HG03066 (cell line): ENCODE results near the gene UGT1A10.

ENCODE experiments used
- ATAC-seq: cut with Tn5 transposase; IDR thresholded peaks from one replicate; pipeline ENCODE4 v1.9.1; 2021; ENCODE audit warnings: low read depth; ENCODE audit not compliant: unreplicated experiment

The UGT1A10 gene

GRCh38 chr2:233768076-233768475 is 131.8 kb downstream of the UGT1A10 start:
- no peak for ATAC-seq

DNA sequence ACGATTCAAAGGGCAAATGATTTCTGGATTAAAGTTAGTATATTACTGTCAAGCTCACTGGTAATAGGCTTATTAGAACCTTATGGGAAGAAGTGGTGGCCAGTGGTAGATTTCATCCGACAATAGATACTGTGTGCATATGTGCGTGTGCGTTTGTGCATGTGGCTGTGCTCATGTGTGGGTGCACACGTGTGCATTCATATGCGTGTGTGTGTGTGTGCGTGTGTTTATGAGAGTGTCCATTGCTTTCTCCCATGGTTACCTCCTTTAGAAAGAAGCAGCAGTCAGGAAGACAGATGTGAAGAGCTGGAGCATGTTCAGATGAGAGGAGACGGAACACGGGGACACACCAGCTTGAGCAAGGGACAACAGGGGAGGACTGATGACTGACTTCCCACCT is 133.0 kb downstream of the UGT1A10 start:
- ATAC-seq: no peak

DNA sequence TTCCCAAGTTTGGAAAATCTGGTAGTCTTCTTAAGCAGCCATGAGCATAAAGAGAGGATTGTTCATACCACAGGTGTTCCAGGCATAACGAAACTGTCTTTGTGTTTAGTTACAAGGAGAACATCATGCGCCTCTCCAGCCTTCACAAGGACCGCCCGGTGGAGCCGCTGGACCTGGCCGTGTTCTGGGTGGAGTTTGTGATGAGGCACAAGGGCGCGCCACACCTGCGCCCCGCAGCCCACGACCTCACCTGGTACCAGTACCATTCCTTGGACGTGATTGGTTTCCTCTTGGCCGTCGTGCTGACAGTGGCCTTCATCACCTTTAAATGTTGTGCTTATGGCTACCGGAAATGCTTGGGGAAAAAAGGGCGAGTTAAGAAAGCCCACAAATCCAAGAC is 135.9 kb downstream of the UGT1A10 start:
- no peak for ATAC-seq

- no peak for ATAC-seq
These were observed 136.3 kb downstream of the UGT1A10 start for GRCh38 chr2:233772583-233772982.

- no peak for ATAC-seq
These were observed 137.6 kb downstream of the UGT1A10 start for GRCh38 chr2:233773854-233774253.

- ATAC-seq: no peak
These were observed 139.2 kb downstream of the UGT1A10 start for GRCh38 chr2:233775414-233775813.

GRCh38 chr2:233778030-233778429 is 141.8 kb downstream of the UGT1A10 start, which contains the start of gene MROH2A:
TSS of gene MROH2A (plus strand) at chr2:233778330. CDS start at chr2:233779359, 1,029 bp downstream.
- ATAC-seq: no peak

- ATAC-seq: no peak
These were observed 143.5 kb downstream of the UGT1A10 start for GRCh38 chr2:233779722-233780121.

DNA sequence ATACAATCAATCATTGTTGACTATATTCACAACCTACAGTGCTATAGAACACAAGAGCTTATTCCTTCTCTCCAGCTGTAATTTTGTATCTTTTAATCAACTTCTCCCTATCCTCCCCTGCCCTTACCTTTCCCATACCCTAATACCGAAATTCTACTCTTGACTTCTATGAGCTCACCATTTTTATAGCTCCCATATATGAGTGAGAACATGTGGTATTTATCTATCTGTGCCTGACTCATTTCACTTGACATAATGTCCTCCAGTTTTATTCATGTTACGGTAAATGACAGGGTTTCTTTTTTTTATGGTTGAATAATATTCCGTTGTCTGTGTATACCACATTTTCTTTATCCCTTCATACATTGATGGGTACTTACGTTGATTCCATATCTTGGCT is 144.5 kb downstream of the UGT1A10 start:
- ATAC-seq: no peak

DNA sequence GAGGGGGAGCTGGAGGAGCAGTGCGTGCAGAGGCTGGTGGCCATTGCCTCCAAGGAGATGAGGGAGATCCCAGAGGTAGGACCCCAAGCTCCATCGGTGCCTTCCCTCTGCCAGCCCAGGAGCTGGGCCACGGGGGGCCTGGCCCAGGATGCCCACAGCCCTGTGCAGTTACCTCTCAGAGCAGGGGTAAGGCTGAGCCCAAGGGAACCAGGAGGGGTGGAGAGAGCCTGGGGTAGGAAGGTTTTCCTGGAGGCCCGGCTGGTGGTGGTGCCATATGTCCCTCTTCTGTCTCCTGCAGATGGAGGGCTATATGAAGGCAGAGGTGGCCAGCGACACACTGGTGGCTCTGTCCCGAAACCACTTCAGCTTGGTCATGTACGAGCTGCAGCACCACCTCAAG is 153.3 kb downstream of the UGT1A10 start:
- ATAC-seq: no peak

DNA sequence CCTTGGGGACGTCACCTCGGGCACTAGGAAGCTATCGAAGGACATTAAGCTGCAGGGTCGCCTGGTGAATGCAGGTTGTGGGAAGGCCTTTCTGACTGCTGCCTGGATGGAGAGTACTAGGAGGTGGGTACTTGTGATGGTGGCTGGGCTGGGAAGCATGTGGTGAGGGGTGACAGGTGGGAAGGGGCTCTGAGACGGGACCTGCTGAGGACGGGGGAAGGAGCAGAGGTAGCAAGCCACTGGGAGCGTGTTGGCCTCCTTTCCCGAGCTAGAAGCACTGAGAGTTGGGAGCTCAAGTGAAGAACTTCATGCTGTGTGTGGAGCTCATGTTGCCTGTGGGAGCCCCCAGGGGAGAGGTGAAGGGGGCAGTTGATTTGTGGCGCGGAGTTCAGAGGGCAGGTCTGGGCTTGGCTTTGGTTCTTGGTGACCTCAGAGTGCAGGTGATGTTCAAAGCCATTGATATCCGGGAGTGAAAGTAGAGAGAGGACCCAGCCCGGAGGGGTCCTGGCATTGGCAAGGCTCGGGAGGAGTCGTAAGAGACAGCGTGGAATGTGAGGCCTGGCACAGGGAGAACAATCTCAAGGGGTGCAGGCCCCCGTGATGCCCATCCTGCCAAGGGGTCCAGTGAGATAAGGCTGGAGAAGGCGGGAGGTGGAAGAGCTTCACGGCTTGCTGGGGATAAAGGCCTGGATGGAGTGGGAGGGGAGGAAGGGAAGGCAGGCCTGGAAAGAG is 155.1 kb downstream of the UGT1A10 start:
- ATAC-seq: no peak

DNA sequence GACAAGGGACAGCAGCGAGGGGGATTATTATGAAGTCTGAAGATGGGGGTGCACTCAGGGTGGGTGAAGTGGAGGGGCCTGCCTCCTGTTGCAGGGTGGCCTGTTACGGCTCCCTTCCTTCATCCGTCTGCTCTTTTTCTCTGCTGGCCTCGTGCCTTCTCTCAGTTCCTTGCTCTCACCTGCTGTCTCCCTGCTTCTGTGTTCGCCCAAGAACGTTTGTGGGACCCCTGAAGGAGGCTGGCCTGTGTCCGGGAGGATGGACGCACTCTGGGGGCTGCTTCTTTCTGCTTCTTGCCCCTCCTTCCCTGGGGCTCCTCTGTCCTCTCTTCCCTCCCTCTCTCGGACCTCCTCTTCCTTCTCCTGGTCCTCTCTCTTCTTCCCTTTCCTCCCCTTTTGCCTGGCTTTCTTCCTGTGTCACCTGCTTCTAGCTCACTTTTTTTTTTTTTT is 155.7 kb downstream of the UGT1A10 start:
- no peak for ATAC-seq

DNA sequence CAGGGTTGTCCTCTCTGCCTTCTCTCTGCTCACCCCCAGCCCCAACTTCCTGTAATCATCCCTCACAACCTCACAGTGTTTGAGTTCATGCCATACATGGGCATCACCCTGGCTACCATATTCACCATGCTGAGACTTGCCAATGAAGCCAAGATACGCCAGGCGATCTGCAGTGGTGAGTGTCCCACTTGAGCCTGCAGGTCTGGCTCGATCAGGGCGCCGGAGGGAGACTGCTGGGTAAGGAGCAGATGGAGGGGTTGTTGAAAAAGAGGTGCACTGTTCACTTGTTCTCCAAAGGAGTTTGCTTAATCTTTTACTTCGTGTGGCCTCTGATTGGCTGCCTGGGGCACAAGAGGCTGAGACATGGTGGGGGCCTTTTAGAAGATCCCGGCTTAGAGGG is 156.5 kb downstream of the UGT1A10 start:
- ATAC-seq: no peak

DNA sequence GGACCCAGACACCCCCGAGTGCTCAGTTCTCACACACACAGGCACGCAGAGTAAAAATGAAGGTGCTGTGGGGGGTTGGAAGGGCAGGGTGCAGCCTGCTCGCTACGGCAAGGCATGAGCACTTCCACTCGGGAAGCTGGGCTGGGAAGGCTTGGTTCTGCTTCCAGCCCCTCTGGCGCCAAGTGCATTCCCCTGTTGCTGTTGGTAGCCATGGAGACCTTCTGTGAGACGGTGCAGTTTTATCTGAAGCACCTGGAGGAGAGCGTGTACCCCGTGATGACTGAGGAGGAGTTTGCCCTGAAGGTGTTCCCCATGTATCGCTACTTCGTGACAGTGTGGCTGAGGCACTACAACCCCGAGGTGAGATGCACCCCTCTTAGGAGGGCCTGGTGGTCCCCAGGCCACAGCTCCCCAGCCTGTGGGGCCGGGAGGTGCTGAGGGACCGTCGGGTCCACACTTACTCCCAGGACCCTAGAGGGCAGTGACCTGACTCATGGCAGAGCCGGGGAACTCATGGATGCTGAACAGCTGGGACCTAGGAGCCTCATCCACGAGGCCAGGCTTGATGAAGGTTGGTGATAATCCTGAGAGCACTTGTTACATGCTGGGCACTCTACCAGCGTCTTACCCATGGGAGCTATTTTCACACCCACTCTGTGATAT is 157.3 kb downstream of the UGT1A10 start:
- ATAC-seq: no peak

DNA sequence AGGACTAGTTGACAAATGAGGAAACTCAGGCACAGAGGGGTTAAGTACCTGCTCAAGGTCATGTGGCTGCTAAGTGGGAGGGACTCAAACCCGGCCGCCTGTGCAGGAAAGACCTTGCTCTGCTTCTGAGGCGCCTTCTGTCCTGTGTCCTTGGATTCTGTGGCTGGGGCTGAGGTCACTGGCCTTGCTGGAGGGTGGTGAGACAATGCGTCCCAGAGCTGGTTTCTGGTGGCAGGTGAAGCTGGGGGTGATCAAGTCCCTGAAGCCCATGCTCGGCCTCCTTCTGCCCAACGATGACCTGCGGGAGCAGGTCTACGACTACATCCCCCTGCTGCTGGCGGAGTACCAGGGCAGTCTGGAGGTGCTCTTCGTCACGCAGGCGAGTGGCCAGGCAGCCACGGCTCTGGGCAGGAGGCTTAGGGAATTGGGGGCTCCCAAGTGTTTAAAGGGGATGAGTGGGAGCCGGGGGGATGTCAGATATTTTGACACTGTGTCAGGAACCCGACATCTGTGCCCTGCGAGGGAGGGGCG is 157.9 kb downstream of the UGT1A10 start:
- ATAC-seq: no peak

DNA sequence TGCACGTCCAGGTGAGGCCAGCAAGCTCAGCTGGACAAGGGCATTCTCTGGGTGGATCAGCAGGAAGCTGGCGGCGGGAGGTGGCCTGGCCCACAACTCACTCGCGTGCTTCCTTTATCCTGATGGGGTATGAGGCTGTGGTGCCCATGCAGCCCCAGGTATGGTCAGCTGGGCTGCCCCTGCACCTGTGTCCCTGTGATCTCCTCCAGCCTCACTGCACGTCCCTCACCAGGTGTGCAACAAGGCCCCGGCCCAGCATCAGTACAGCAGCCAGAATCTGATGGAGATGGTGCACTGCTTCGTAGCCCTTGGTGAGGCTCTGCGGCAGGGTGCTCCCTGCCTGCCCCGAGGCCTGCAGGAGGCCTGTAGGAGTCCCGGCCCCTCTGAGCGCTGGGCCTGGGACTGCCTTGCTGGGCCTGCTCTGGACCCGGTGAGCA is 159.5 kb downstream of the UGT1A10 start:
- ATAC-seq: no peak

DNA sequence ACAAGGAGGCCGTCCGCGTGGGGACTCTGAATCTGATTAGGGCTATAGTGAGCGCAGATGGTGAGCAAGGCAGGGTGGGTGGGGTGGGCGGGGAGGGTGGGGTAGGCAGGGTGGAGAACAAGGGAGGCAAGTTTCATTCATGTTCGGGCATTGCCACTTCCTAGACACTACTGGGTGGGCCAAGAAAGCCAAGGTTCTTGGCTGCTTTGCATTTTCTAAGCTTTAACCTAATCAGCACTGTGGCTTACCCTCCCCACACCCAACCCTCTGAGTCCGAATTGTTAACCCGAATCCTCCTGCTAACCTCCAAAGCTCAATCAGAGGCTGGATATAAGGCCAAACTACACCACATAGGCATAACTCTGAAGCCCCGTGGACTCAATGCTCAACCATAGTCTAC is 160.0 kb downstream of the UGT1A10 start:
- no peak for ATAC-seq

GRCh38 chr2:233798335-233799086 is 162.3 kb downstream of the UGT1A10 start:
- ATAC-seq: no peak

- ATAC-seq: no peak
These were observed 162.9 kb downstream of the UGT1A10 start for GRCh38 chr2:233799087-233799665.

DNA sequence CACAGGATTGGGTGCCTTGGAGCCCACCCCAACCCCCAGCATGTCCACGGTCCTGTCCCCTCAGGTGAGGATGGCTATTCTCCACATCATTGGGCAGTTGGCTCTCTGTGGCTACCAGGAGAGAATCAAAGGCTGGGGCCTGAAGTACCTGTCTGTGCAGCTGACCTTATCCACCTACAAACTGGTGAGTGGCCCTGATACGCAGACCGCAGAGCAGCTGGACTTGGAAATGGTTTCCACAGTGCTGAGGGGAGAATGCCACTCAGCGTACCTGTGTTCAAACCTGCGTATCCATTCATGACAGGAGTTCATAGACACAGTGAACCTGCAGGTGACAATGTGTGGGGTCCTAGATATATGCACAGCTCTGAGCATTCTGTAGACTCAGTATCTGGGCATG is 163.5 kb downstream of the UGT1A10 start:
- ATAC-seq: no peak

DNA sequence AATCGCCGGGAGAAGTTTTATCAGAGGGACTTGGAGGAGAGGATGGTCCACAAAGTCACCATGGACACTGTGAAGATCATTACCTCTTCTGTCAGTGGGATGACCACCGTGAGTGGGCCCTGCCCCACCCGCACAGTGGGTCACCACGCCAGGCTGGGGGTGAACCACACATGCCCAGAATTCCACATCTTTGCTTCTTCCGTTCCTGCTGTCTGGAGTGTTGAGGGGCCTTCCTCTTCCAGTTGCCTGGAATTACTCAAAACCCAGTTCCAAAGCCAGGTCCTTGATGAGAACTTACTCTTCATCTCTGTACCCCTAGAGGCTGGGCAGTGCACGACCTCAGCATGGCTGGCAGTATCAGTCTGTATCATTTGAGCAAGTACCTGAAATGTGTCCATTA is 164.0 kb downstream of the UGT1A10 start:
- no peak for ATAC-seq
